PC-9 (cell line): ENCODE measurements around the gene RASSF3. TPM values are rescaled to one million over a fixed set of nuclear protein-coding genes. Genes with fewer than 3 reads are reported as not detected.

Experiments used
- BruUV-seq: library from RNA; stranded (reverse); fragments of 400-500 nt; replicated peaks from 2 replicates; lab custom pipeline; 2021; lab: Mats Ljungman, UMichigan
- CTCF ChIA-PET: fragments of 300-600 bp; sonication (Branson Sonifier 250); formaldehyde crosslinking; loops from one replicate; lab custom pipeline; 2022; ENCODE audit warnings: antibody characterized with exemption; lab: Charles Lee
- POLR2A ChIA-PET: fragments of 300-600 bp; sonication (Branson Sonifier 250); formaldehyde crosslinking; loops from one replicate; lab custom pipeline; 2022; ENCODE audit warnings: antibody characterized with exemption; ENCODE audit not compliant: unreplicated experiment; lab: Charles Lee
- DNase-seq, 2 experiments: peaks; one replicate each; pipeline versions ENCODE4 v3.0.0 to v3.0.0-alpha.2; 2015 to 2022; ENCODE audit warnings: mixed read lengths in 1 of 2
- H2AFZ ChIP-seq: fragments of 200-600 bp; sonication (generic); 2 replicates; pipeline ENCODE4 v1.8.1; 2017; ENCODE audit warnings: antibody characterized with exemption
- H3F3A ChIP-seq: fragments of 200-600 bp; sonication (generic); 2 replicates; pipeline ENCODE4 v1.8.1; 2017; ENCODE audit warnings: antibody characterized with exemption, mild to moderate bottlenecking, low read depth; ENCODE audit not compliant: insufficient read depth
- H3K27ac ChIP-seq: fragments of 200-600 bp; sonication (generic); 2 replicates; pipeline ENCODE4 v1.6.1; 2016; ENCODE audit warnings: mixed run types
- H3K27me3 ChIP-seq: fragments of 200-600 bp; sonication (generic); 2 replicates; pipeline ENCODE4 v1.6.1; 2016; ENCODE audit warnings: low read depth, mixed run types; ENCODE audit not compliant: insufficient read depth
- H3K36me3 ChIP-seq: fragments of 200-600 bp; sonication (generic); 2 replicates; pipeline ENCODE4 v1.6.1; 2016; ENCODE audit warnings: low read depth, mixed run types
- H3K4me1 ChIP-seq: fragments of 200-600 bp; sonication (generic); replicated peaks from 2 replicates; pipeline ENCODE4 v1.6.1; 2016; ENCODE audit warnings: mixed run types; ENCODE audit not compliant: insufficient read depth
- H3K4me2 ChIP-seq: fragments of 200-600 bp; sonication (generic); 2 replicates; pipeline ENCODE4 v1.6.1; 2017; ENCODE audit warnings: mixed run types
- H3K4me3 ChIP-seq: fragments of 200-600 bp; sonication (generic); 2 replicates; pipeline ENCODE4 v1.6.1; 2016; ENCODE audit warnings: mixed run types
- H3K79me2 ChIP-seq: fragments of 200-600 bp; sonication (generic); 2 replicates; pipeline ENCODE4 v1.6.1; 2017; ENCODE audit warnings: low read depth, mixed run types
- H3K9me2 ChIP-seq: fragments of 200-600 bp; sonication (generic); 2 replicates; pipeline ENCODE4 v1.8.1; 2017; ENCODE audit warnings: mild to moderate bottlenecking; ENCODE audit not compliant: insufficient read depth
- H3K9me3 ChIP-seq: fragments of 200-600 bp; sonication (generic); 2 replicates; pipeline ENCODE4 v1.8.1; 2016; ENCODE audit warnings: low read depth; ENCODE audit not compliant: insufficient read depth
- H4K20me1 ChIP-seq: fragments of 200-600 bp; sonication (generic); 2 replicates; pipeline ENCODE4 v1.8.1; 2017; ENCODE audit not compliant: insufficient read depth
- CTCF ChIP-seq: fragments of 200-600 bp; sonication (generic); conservative IDR thresholded peaks from 2 replicates; pipeline ENCODE4 v1.6.1; 2017; ENCODE audit warnings: mixed run types, antibody characterized with exemption, mild to moderate bottlenecking, moderate library complexity
- EZH2 ChIP-seq: fragments of 200-600 bp; sonication (generic); IDR thresholded peaks from 2 replicates; pipeline ENCODE4 v1.8.0; 2017; ENCODE audit warnings: antibody characterized with exemption, low read depth
- intact Hi-C: fragments of 100-400 bp; cut with micrococcal nuclease; formaldehyde crosslinking; loops from one replicate; pipeline ENCODE4 v1.10.0; 2022; ENCODE audit not compliant: unreplicated experiment
- total RNA-seq: library from RNA; stranded (reverse); gene quantifications from 2 replicates; pipeline ENCODE4 v1.2.3, GENCODE V29; 2021

Gene RASSF3
- total RNA-seq, 1 experiment from 2014 or later: 38.9 TPM

GRCh38 chr12:64739778-64740177, 129.5 kb downstream of the RASSF3 start:
- Histone ChIP-seq H4K20me1 (no peaks in the 10 kb centered on the region), H3K79me2 (no peaks in the 10 kb centered on the region), H3K27ac (no peak overlapping the region), H3K4me1 (peaks cover 33% of the 10 kb centered on the region), H3F3A (peaks cover 19% of the 10 kb centered on the region), H2AFZ (no peak overlapping the region), H3K36me3 (peaks cover 41% of the 10 kb centered on the region), H3K9me3 (no peaks in the 10 kb centered on the region), H3K4me2 (no peak overlapping the region), H3K9me2 (no peaks in the 10 kb centered on the region), H3K4me3 (no peak overlapping the region), H3K27me3 (no peaks in the 10 kb centered on the region)
- intact Hi-C loops: no loop called here
- TF ChIP-seq EZH2: no peak
- CTCF ChIA-PET: no interaction called here
- BruUV-seq: no TSS peak
- no peak for DNase-seq
- POLR2A ChIA-PET: no interaction called here

- POLR2A ChIA-PET: interaction anchor here (0.6 kb wide), 1 partner anchor 19 kb away, joined by 3 read pairs; no protein-coding TSS in a partner anchor
- Histone ChIP-seq H3K79me2 (no peaks in the 10 kb centered on the region), H3K4me2 (no peak overlapping the region), H3K27ac (no peak overlapping the region), H3K27me3 (no peaks in the 10 kb centered on the region), H3F3A (peaks cover 23% of the 10 kb centered on the region), H3K4me1 (peaks cover 35% of the 10 kb centered on the region), H3K4me3 (no peak overlapping the region), H3K9me3 (no peaks in the 10 kb centered on the region), H3K36me3 (peaks cover 43% of the 10 kb centered on the region), H3K9me2 (no peaks in the 10 kb centered on the region), H4K20me1 (no peaks in the 10 kb centered on the region), H2AFZ (no peak overlapping the region)
- TF ChIP-seq CTCF: no peak
- TF ChIP-seq EZH2: no peak
- CTCF ChIA-PET: interaction anchor here (0.7 kb wide), 1 partner anchor 42 kb away, joined by 3 read pairs; no protein-coding TSS in a partner anchor
- DNase-seq: no peak
- intact Hi-C loops: no loop called here
- BruUV-seq: no TSS peak
Observed at GRCh38 chr12:64740646-64741045, 130.4 kb downstream of the RASSF3 start.

GRCh38 chr12:64742416-64742815, 132.1 kb downstream of the RASSF3 start:
- H3F3A ChIP-seq: peaks cover 30% of the 10 kb centered on the region

More at GRCh38 chr12:64742416-64742815, 132.1 kb downstream of the RASSF3 start:
- H3K4me1 ChIP-seq: peaks cover 38% of the 10 kb centered on the region
- no TSS peak for BruUV-seq
- no peaks in the 10 kb centered on the region for H3K9me3 ChIP-seq
- peaks cover 38% of the 10 kb centered on the region for H3K36me3 ChIP-seq
- no peaks in the 10 kb centered on the region for H3K27me3 ChIP-seq
- CTCF ChIA-PET: no interaction called here
- TF ChIP-seq EZH2 (no peak), CTCF (no peak)
- H3K9me2 ChIP-seq: no peaks in the 10 kb centered on the region
- H3K79me2 ChIP-seq: no peaks in the 10 kb centered on the region
- H2AFZ ChIP-seq: no peak overlapping the region
- no peaks in the 10 kb centered on the region for H4K20me1 ChIP-seq
- H3K4me2 ChIP-seq: no peak overlapping the region
- H3K27ac ChIP-seq: no peak overlapping the region
- intact Hi-C loops: no loop called here
- DNase-seq: no peak
- POLR2A ChIA-PET: no interaction called here
- no peak overlapping the region for H3K4me3 ChIP-seq
